Sigmoid colon (tissue), 7 donors: ENCODE measurements around the gene CRKL. TPM values are rescaled to one million over a fixed set of nuclear protein-coding genes. Genes with fewer than 3 reads are reported as not detected.

Experiments
- DNase-seq: peaks from one replicate; pipeline ENCODE4 v3.0.0-alpha.2; 2019
- H3K27ac ChIP-seq, 4 donors: fragments of 200-600 bp; sonication (generic); one replicate each; pipeline ENCODE4 v1.5.1; 2016 to 2019; ENCODE audit warnings: mild to moderate bottlenecking in 1 of 4
- H3K27me3 ChIP-seq, 3 donors: fragments of 200-600 bp; sonication (generic); one replicate each; pipeline ENCODE4 v1.5.1; 2019; ENCODE audit warnings: mild to moderate bottlenecking in 1 of 3
- H3K36me3 ChIP-seq, 4 donors: fragments of 200-600 bp; sonication (generic); one replicate each; pipeline ENCODE4 v1.5.1; 2016 to 2019
- H3K4me1 ChIP-seq, 4 donors: fragments of 200-600 bp; sonication (generic); one replicate each; pipeline ENCODE4 v1.5.1; 2017 to 2019
- H3K4me3 ChIP-seq, 4 donors: fragments of 200-600 bp; sonication (generic); one replicate each; pipeline ENCODE4 v1.5.1; 2017 to 2019; ENCODE audit warnings: mild to moderate bottlenecking in 2 of 4, moderate library complexity in 1 of 4
- H3K9me3 ChIP-seq, 4 donors: fragments of 200-600 bp in 3 of 4; sonication (generic) in 3 of 4; one replicate each; pipeline versions ENCODE4 v1.5.1 to v1.6.1; 2013 to 2019
- EP300 ChIP-seq, 4 donors: sonication (generic); formaldehyde crosslinking; IDR thresholded peaks; one replicate each; pipeline ENCODE4 v1.6.1; 2017; ENCODE audit warnings: antibody characterized with exemption in 4 of 4
- POLR2A ChIP-seq, 2 donors: fragments of 450-650 bp; IDR thresholded peaks; one replicate each; pipeline ENCODE4 v1.6.1; 2016; ENCODE audit warnings: antibody characterized with exemption in 2 of 2, mild to moderate bottlenecking in 2 of 2, moderate library complexity in 2 of 2
- POLR2AphosphoS5 ChIP-seq, 4 donors: sonication (generic); formaldehyde crosslinking; IDR thresholded peaks; one replicate each; pipeline ENCODE4 v1.6.1; 2017; ENCODE audit warnings: antibody characterized with exemption in 4 of 4
- WGBS, 2 donors: extraction: QIAGEN DNeasy Blood & Tissue Kit; methylation state at CpG; one replicate each; pipeline ENCODE4 v1.1.7; 2013; 5-methylcytosine and 5-hydroxymethylcytosine counted together
- intact Hi-C: fragments of 100-400 bp; cut with DNase I; formaldehyde crosslinking; loops from one replicate; pipeline ENCODE4 v1.15.1; 2023
- polyA plus RNA-seq, 3 donors: library from polyadenylated mRNA; stranded (reverse); fragments of 200-250 nt; gene quantifications; one replicate each; pipeline ENCODE4 v1.2.3, GENCODE V29; 2013
- total RNA-seq, 4 donors: library from RNA; depleted of rRNA; stranded (reverse); fragments of >200 nt; gene quantifications; one replicate each; pipeline ENCODE4 v1.1.0, GENCODE V29; 2016
- TF ChIP-seq, protein P1 (sequence below), 4 experiments: fragments of 450-650 bp in 3 of 4; fragments of 200-600 bp in 1 of 4; IDR thresholded peaks; one replicate each; pipeline ENCODE4 v1.5.1; 2016 to 2019; ENCODE audit warnings: antibody characterized with exemption in 4 of 4, mild to moderate bottlenecking in 3 of 4, moderate library complexity in 2 of 4
- donor health status: healthy with polysubstance abuse.
- donor health status: Bipolar disorder and iron deficiency.
- donor health status: healthy.

The CRKL gene
- total and polyA plus RNA-seq, 7 donors, result 16.8 to 37.1 (median 35.6) TPM

DNA sequence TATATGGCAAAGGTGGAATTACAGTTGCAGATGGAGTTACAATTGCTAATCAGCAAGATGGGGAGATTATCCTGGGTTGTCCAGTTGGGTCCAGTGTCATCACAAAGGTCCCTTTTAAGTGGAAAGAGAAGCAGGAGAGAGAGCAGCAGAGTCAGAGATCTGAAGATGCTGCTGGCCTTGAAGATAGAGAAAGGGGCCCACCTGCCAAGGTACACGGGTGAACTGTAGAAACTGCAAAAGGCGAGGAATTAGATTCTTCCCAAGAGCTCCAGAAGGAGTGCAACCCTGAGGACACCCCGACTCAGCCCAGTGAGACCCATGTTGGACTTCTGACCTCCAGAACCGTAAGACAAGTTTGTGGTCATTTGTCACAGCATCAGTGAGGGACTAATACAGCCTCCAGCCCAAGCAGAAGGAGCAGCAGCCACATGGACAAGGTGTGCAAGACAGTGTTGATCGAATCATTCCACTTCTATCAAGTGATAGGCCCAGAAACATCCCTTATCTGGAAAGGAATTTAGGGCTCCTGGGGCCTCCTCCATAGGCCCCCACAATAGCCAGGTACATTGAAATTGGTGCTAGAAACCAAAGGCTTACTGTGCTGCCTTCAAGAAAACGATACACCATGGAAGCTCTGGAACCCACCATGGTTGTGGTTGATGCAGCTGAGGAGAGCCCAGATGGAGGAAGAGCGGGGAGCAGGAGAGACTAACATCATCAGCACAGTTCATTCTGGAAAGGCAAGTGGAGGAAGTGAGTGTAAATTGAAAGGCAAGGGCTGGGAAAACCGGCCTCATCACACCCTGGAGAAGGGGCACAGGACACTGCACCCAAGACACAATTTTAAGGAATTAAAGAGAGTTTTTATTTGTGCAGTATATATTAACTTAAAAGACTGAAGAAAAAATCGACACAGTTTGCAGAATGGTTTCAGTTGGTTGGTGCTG, 35.1 kb upstream of the CRKL start:
- no peak for TF ChIP-seq POLR2A (IDR thresholded peaks at IDR 0.05)
- no peak for TF ChIP-seq POLR2AphosphoS5 (IDR thresholded peaks at IDR 0.05)
- TF ChIP-seq, protein P1, sequence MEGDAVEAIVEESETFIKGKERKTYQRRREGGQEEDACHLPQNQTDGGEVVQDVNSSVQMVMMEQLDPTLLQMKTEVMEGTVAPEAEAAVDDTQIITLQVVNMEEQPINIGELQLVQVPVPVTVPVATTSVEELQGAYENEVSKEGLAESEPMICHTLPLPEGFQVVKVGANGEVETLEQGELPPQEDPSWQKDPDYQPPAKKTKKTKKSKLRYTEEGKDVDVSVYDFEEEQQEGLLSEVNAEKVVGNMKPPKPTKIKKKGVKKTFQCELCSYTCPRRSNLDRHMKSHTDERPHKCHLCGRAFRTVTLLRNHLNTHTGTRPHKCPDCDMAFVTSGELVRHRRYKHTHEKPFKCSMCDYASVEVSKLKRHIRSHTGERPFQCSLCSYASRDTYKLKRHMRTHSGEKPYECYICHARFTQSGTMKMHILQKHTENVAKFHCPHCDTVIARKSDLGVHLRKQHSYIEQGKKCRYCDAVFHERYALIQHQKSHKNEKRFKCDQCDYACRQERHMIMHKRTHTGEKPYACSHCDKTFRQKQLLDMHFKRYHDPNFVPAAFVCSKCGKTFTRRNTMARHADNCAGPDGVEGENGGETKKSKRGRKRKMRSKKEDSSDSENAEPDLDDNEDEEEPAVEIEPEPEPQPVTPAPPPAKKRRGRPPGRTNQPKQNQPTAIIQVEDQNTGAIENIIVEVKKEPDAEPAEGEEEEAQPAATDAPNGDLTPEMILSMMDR (IDR thresholded peaks at IDR 0.05), result no peak
- no peak for TF ChIP-seq EP300 (IDR thresholded peaks at IDR 0.05)
- 90 to 94% methylated on average over 9 of the region's 9 CpGs for WGBS, 2 donors
- Histone ChIP-seq H3K4me3 (no peak overlapping the region), H3K36me3 (peaks cover 9 to 62% (median 29%) of the 10 kb centered on the region in 4 donors), H3K27ac (no peak overlapping the region), H3K27me3 (no peaks in the 10 kb centered on the region), H3K9me3 (no peaks in the 10 kb centered on the region), H3K4me1 (peaks cover 0 to 7% (median 4%) of the 10 kb centered on the region in 4 donors)
- intact Hi-C loops, result loop anchor here (10.0 kb wide), 1 partner anchor 123 kb away; the partner anchor contains the start of gene THAP7
- DNase-seq, result no peak

DNA sequence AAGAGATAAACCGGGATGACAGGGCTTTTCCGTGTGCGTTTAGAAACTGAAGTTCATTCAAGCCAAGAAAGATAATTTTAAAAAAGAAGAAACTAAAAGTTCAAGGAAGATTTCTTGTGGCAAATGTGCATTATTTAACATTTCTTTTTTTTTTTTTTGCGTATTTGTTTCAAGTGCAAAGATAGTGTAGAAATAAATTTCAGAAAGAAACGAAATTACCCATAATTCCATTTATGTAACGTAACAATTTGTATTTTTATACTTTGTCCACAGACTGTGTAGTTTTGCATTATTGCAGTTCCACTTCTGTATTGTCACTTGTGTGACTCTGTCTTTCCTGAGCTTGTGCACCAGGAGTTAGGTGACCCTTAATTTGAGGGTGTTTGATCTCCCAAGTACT, 34.4 kb upstream of the CRKL start:
- no peak for DNase-seq
- peaks cover 9 to 62% (median 31%) of the 10 kb centered on the region in 4 donors for H3K36me3 ChIP-seq
- intact Hi-C loops, result loop anchor here (10.0 kb wide), 1 partner anchor 122 kb away; the partner anchor contains the start of gene THAP7
- no peak overlapping the region for H3K27ac ChIP-seq
- peaks cover 0 to 7% (median 4%) of the 10 kb centered on the region in 4 donors for H3K4me1 ChIP-seq
- no peaks in the 10 kb centered on the region for H3K9me3 ChIP-seq
- no peak overlapping the region for H3K4me3 ChIP-seq
- H3K27me3 ChIP-seq, result no peaks in the 10 kb centered on the region
- TF ChIP-seq POLR2A (IDR thresholded peaks at IDR 0.05) (no peak), EP300 (IDR thresholded peaks at IDR 0.05) (no peak), POLR2AphosphoS5 (IDR thresholded peaks at IDR 0.05) (no peak)
- TF ChIP-seq, protein P1 (IDR thresholded peaks at IDR 0.05), result no peak
- 93 to 94% methylated on average over 6 of the region's 6 CpGs for WGBS, 2 donors

DNA sequence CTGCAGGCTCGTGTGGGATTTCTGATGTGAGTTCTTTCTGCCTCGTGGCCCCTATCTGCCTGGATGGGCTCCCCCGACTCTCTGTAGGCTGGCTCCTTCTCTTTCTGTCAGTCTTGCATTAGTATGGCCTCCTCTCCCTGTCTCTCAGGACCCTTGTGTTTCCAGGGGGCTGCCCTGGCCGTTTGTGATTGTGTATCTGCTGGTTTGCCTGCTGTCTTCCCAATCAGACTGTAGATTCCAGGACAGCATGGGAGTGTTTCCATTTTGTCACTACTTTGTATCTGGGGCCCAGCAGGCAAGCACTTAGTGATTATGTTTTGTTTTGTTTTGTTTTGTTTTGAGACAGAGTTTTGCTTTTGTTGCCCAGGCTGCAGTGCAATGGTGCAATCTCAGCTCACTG, 32.8 kb upstream of the CRKL start:
- H3K36me3 ChIP-seq, result peaks cover 9 to 77% (median 40%) of the 10 kb centered on the region in 4 donors
- no peak for DNase-seq
- no peak overlapping the region for H3K27ac ChIP-seq
- WGBS, 2 donors, result 74 to 81% methylated on average over 4 of the region's 4 CpGs
- intact Hi-C loops, result loop anchor here (2.0 to 10.0 kb wide), 2 partner anchors 72 to 120 kb away; partner anchors contain the start of gene THAP7
- TF ChIP-seq EP300 (IDR thresholded peaks at IDR 0.05) (no peak), POLR2A (IDR thresholded peaks at IDR 0.05) (no peak), POLR2AphosphoS5 (IDR thresholded peaks at IDR 0.05) (no peak)
- TF ChIP-seq, protein P1 (IDR thresholded peaks at IDR 0.05), result no peak
- H3K4me1 ChIP-seq, result peaks cover 0 to 7% (median 4%) of the 10 kb centered on the region in 4 donors
- no peaks in the 10 kb centered on the region for H3K27me3 ChIP-seq
- H3K4me3 ChIP-seq, result no peak overlapping the region
- no peaks in the 10 kb centered on the region for H3K9me3 ChIP-seq

DNA sequence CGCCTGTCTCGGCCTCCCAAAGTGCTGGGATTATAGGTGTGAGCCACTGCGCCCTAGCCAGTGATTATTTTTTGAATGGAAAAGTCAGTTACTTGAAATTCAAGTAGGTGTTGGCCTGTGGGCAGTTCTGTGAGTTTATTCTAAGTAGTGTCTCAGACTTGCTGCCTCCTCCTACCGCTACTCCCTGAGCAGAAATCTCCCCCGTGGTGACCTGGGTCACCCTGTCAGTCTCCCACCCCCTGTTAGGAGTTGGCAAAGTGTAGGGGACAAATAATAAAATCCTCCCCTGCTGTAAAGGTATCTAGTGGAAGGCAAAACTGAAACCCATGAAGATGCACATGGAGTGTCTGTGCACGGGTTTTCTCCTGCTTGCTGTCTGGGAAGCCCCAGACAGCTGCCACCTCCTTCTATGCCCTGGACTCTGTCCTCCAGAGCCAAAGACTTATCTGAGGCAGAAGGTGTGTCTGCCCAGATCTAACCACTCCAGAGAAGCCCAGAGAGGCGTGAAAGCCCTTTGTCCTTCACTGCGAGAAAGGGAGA, 32.1 kb upstream of the CRKL start:
- intact Hi-C loops, result loop anchor here (2.0 to 10.0 kb wide), 3 partner anchors 37 to 120 kb away; partner anchors contain the start of gene THAP7
- no peak for DNase-seq
- TF ChIP-seq POLR2AphosphoS5 (IDR thresholded peaks at IDR 0.05) (no peak), POLR2A (IDR thresholded peaks at IDR 0.05) (no peak), EP300 (IDR thresholded peaks at IDR 0.05) (no peak)
- H3K4me1 ChIP-seq, result peaks cover 0 to 7% (median 4%) of the 10 kb centered on the region in 4 donors
- 50 to 78% methylated on average over 8 of the region's 8 CpGs for WGBS, 2 donors
- H3K27me3 ChIP-seq, result no peaks in the 10 kb centered on the region
- H3K27ac ChIP-seq, result peak overlapping the region in 1 of 4 donors; percentile 64
- no peaks in the 10 kb centered on the region for H3K9me3 ChIP-seq
- no peak overlapping the region for H3K4me3 ChIP-seq
- H3K36me3 ChIP-seq, result peaks cover 9 to 82% (median 41%) of the 10 kb centered on the region in 4 donors
